ENCODE data around the gene DNASE2B.

DNA sequence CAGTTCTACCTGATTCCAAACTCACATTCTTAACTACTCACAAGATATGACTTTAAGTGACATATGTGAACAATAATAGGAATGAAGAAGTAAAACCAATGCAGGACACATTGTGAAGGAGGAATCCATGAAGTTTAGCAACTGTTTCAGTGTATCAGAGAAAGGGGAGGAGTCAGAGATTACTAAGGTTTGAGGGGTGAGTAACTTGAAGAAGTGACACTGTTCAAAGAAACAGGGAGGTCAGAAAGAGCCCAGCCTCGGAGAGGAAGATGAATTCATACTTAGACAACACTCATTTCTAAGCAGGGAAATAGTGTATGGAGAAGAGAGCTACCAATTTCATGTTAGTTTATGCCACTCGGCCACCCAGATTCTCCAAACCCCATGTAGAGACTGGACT is 52.6 kb downstream of the DNASE2B start:
- TF ChIP-seq, protein P1, sequence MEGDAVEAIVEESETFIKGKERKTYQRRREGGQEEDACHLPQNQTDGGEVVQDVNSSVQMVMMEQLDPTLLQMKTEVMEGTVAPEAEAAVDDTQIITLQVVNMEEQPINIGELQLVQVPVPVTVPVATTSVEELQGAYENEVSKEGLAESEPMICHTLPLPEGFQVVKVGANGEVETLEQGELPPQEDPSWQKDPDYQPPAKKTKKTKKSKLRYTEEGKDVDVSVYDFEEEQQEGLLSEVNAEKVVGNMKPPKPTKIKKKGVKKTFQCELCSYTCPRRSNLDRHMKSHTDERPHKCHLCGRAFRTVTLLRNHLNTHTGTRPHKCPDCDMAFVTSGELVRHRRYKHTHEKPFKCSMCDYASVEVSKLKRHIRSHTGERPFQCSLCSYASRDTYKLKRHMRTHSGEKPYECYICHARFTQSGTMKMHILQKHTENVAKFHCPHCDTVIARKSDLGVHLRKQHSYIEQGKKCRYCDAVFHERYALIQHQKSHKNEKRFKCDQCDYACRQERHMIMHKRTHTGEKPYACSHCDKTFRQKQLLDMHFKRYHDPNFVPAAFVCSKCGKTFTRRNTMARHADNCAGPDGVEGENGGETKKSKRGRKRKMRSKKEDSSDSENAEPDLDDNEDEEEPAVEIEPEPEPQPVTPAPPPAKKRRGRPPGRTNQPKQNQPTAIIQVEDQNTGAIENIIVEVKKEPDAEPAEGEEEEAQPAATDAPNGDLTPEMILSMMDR (IDR thresholded peaks at IDR 0.05 in 4 of 5, conservative IDR thresholded peaks at IDR 0.05 in 1 of 5): no peak
- no peak for TF ChIP-seq POLR2A (IDR thresholded peaks at IDR 0.05)
